ENCODE measurements around the gene CCDC77. TPM values are rescaled to one million over a fixed set of nuclear protein-coding genes. Genes with fewer than 3 reads are reported as not detected.

The CCDC77 gene
- total and polyA plus RNA-seq, 3 donors from 2014 or later, result 19.5 to 37.0 (median 21.3) TPM

DNA sequence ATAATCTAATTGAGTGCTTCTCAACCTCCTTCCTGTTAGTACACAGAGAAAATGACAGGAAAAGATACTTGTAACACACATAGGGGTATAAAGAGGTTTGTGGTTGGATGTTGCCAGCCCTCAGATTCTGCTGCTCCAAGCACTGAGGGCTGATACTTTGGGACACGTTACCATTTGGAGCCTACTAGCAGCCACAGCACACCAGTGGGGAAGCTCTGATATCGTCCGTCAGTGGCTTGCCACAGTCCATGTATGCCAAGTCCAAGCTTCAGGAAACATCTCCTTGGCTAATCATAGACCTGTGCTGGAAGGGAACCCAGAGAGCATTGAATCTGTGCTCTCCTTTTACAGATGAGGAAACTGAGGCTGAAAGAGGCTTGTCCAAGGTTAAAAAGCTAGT is 80.6 kb downstream of the CCDC77 start:
- Histone ChIP-seq H3K4me1 (peaks cover 6% of the 10 kb centered on the region), H3K27ac (no peak overlapping the region), H3K36me3 (ENCODE audit: low read depth, missing control alignments) (no peaks in the 10 kb centered on the region), H3K9me3 (no peaks in the 10 kb centered on the region), H3K27me3 (no peaks in the 10 kb centered on the region), H3K4me3 (no peak overlapping the region)
- no peak for DNase-seq
- TF ChIP-seq POLR2A (IDR thresholded peaks at IDR 0.05), result no peak
- TF ChIP-seq, protein P1, sequence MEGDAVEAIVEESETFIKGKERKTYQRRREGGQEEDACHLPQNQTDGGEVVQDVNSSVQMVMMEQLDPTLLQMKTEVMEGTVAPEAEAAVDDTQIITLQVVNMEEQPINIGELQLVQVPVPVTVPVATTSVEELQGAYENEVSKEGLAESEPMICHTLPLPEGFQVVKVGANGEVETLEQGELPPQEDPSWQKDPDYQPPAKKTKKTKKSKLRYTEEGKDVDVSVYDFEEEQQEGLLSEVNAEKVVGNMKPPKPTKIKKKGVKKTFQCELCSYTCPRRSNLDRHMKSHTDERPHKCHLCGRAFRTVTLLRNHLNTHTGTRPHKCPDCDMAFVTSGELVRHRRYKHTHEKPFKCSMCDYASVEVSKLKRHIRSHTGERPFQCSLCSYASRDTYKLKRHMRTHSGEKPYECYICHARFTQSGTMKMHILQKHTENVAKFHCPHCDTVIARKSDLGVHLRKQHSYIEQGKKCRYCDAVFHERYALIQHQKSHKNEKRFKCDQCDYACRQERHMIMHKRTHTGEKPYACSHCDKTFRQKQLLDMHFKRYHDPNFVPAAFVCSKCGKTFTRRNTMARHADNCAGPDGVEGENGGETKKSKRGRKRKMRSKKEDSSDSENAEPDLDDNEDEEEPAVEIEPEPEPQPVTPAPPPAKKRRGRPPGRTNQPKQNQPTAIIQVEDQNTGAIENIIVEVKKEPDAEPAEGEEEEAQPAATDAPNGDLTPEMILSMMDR (IDR thresholded peaks at IDR 0.05), result no peak
- intact Hi-C loops (cut with DNase I; ENCODE audit: low total_unique reads), result no loop called here
- 83 to 84% methylated on average over 3 of the region's 3 CpGs for WGBS, 2 donors

DNA sequence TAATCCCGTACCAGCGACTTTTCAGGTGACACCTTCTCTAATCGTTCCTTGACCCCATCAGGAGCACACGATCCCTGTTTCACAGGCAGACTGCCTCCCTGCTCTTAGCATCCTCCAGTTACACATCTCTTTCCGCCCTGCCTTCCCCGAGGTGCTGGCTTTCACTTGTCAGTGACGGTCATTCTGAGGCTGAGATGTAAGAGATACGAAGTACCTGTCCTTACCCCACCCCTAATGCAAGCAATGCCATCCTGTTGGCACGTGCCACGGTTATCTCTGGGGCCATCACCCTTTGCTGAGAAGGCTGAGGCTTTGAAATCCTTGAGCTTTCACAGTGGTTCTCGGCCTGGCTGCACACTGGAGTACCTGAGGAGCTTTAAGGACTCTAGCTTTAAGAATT is 82.7 kb downstream of the CCDC77 start:
- Histone ChIP-seq H3K36me3 (ENCODE audit: low read depth, missing control alignments) (no peaks in the 10 kb centered on the region), H3K4me3 (no peak overlapping the region), H3K9me3 (no peaks in the 10 kb centered on the region), H3K4me1 (peaks cover 6% of the 10 kb centered on the region), H3K27ac (no peak overlapping the region), H3K27me3 (no peaks in the 10 kb centered on the region)
- no peak for DNase-seq
- intact Hi-C loops (cut with DNase I; ENCODE audit: low total_unique reads), result no loop called here
- no peak for TF ChIP-seq POLR2A (IDR thresholded peaks at IDR 0.05)
- TF ChIP-seq, protein P1 (IDR thresholded peaks at IDR 0.05), result no peak
- 89 to 91% methylated on average over 9 to 11 of the region's 11 CpGs for WGBS, 2 donors

GRCh38 chr12:490260-490659 is 88.8 kb downstream of the CCDC77 start:
- no peak overlapping the region for H3K4me3 ChIP-seq
- intact Hi-C loops (cut with DNase I; ENCODE audit: low total_unique reads), result no loop called here
- TF ChIP-seq POLR2A (IDR thresholded peaks at IDR 0.05), result no peak
- H3K36me3 ChIP-seq (ENCODE audit: low read depth, missing control alignments), result no peaks in the 10 kb centered on the region
- H3K27ac ChIP-seq, result no peak overlapping the region
- no peaks in the 10 kb centered on the region for H3K27me3 ChIP-seq
- no peak for DNase-seq
- no peaks in the 10 kb centered on the region for H3K4me1 ChIP-seq
- no peaks in the 10 kb centered on the region for H3K9me3 ChIP-seq

Other genes with a start within 250 kb of the CCDC77 start
- gene SLC6A12, start 187.5 kb upstream of the CCDC77 start, total RNA-seq, result 10 to 100 TPM in 1 of 2 donors, 1 to 10 TPM in 1; 3.8 to 12.5 TPM
- 6.4 TPM for gene SLC6A12, start 187.5 kb upstream of the CCDC77 start, polyA plus RNA-seq (ENCODE audit: insufficient read depth, low read depth, low replicate concordance)
- 10 to 100 TPM in 1 of 2 donors, 1 to 10 TPM in 1; 3.5 to 12.5 TPM for gene SLC6A13, start 138.8 kb upstream of the CCDC77 start, total RNA-seq
- 4.7 TPM for gene SLC6A13, start 138.8 kb upstream of the CCDC77 start, polyA plus RNA-seq (ENCODE audit: insufficient read depth, low read depth, low replicate concordance)
- gene KDM5A, start 12.3 kb upstream of the CCDC77 start, total RNA-seq, result 100 to 1,000 TPM; 113 to 127 TPM
- gene KDM5A, start 12.3 kb upstream of the CCDC77 start, polyA plus RNA-seq (ENCODE audit: insufficient read depth, low read depth, low replicate concordance), result 41.7 TPM
- 10 to 100 TPM; 16.7 to 24.3 TPM for gene B4GALNT3, start 58.3 kb downstream of the CCDC77 start, total RNA-seq
- gene B4GALNT3, start 58.3 kb downstream of the CCDC77 start, polyA plus RNA-seq (ENCODE audit: insufficient read depth, low read depth, low replicate concordance), result 34.6 TPM